H1 (cell line): ENCODE measurements around the gene RALGAPA1.

Source experiments
- EP300 ChIP-seq, 2 experiments: IDR thresholded peaks; 1 replicate in 1 of 2; 2 replicates in 1 of 2; pipeline ENCODE4 v1.6.1; 2011 to 2012; ENCODE audit warnings: low read depth in 2 of 2, low read length in 2 of 2, mild to moderate bottlenecking in 2 of 2, borderline replicate concordance in 1 of 2, inconsistent platforms in 1 of 2, moderate library complexity in 1 of 2
- JUND ChIP-seq: IDR thresholded peaks from 2 replicates; pipeline ENCODE4 v1.6.1; 2011; ENCODE audit warnings: mild to moderate bottlenecking, improper control_type of control experiment, low read length
- KDM1A ChIP-seq: fragments of 200-600, 300-600 bp; sonication (generic); IDR thresholded peaks from 2 replicates; pipeline ENCODE4 v1.7.1; 2016; ENCODE audit warnings: mild to moderate bottlenecking, low read length, borderline replicate concordance
- NRF1 ChIP-seq: IDR thresholded peaks from 2 replicates; pipeline ENCODE4 v1.6.1; 2011; ENCODE audit warnings: mild to moderate bottlenecking, low read depth, low read length, improper control_type of control experiment
- POLR2A ChIP-seq, 2 experiments: IDR thresholded peaks; 1 replicate in 1 of 2; 2 replicates in 1 of 2; pipeline ENCODE4 v1.6.1; 2011; ENCODE audit warnings: low read depth in 2 of 2, low read length in 2 of 2, mild to moderate bottlenecking in 2 of 2; ENCODE audit errors: control extremely low read depth in 1 of 2
- SP2 ChIP-seq: IDR thresholded peaks from 2 replicates; pipeline ENCODE4 v1.6.1; 2012; ENCODE audit warnings: mild to moderate bottlenecking, low read length, inconsistent platforms
- SUZ12 ChIP-seq: fragments of 200-600 bp; sonication (generic); IDR thresholded peaks from 2 replicates; pipeline ENCODE4 v1.6.1; 2012; ENCODE audit warnings: mild to moderate bottlenecking, inconsistent platforms, low read length, moderate library complexity, mixed read lengths
- TAF1 ChIP-seq: IDR thresholded peaks from 2 replicates; pipeline ENCODE4 v1.6.1; 2011; ENCODE audit warnings: mild to moderate bottlenecking, low read depth, low read length
- TF ChIP-seq, protein P1 (sequence below), 3 experiments: IDR thresholded peaks; 1 replicate in 2 of 3; 2 replicates in 1 of 3; pipeline versions ENCODE4 v1.5.1 to v1.6.1; 2011; ENCODE audit warnings: low read length in 3 of 3, mild to moderate bottlenecking in 3 of 3, inconsistent platforms in 2 of 3, low read depth in 1 of 3, moderate library complexity in 1 of 3; ENCODE audit not compliant: insufficient read depth in 1 of 3; ENCODE audit errors: control extremely low read depth in 1 of 3
- TF ChIP-seq, protein P2 (sequence below): IDR thresholded peaks from 2 replicates; pipeline ENCODE4 v1.6.1; 2012; ENCODE audit warnings: inconsistent platforms

DNA sequence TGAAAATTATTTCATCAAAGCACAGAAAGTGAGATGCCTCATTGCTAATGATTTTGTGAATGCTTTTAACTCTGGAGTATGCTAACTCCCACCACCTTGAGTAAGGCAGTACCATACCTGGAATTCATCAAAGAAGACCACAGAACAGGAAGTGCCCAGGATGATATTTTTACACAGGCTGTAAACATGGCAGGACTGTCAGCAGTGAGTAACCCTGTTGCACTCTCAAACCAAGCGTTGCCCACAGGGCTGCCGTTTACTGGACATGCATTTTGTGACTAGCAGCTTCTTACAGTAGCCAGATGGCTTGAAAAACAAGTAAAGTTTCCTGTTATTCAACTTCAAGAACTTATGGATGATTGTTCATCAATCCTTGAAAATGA is 42.4 kb downstream of the RALGAPA1 start:
- TF ChIP-seq, protein P1, sequence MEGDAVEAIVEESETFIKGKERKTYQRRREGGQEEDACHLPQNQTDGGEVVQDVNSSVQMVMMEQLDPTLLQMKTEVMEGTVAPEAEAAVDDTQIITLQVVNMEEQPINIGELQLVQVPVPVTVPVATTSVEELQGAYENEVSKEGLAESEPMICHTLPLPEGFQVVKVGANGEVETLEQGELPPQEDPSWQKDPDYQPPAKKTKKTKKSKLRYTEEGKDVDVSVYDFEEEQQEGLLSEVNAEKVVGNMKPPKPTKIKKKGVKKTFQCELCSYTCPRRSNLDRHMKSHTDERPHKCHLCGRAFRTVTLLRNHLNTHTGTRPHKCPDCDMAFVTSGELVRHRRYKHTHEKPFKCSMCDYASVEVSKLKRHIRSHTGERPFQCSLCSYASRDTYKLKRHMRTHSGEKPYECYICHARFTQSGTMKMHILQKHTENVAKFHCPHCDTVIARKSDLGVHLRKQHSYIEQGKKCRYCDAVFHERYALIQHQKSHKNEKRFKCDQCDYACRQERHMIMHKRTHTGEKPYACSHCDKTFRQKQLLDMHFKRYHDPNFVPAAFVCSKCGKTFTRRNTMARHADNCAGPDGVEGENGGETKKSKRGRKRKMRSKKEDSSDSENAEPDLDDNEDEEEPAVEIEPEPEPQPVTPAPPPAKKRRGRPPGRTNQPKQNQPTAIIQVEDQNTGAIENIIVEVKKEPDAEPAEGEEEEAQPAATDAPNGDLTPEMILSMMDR (IDR thresholded peaks at IDR 0.05; ENCODE audit: control extremely low read depth in 1 of 3, insufficient read depth in 1 of 3, low read depth in 1 of 3, low read length in 3 of 3), result no peak
- no peak for TF ChIP-seq EP300 (IDR thresholded peaks at IDR 0.05; ENCODE audit: borderline replicate concordance in 1 of 2, low read depth in 2 of 2, low read length in 2 of 2)
- TF ChIP-seq POLR2A (IDR thresholded peaks at IDR 0.05; ENCODE audit: control extremely low read depth in 1 of 2, low read depth in 2 of 2, low read length in 2 of 2), result no peak
- TF ChIP-seq NRF1, result no peak
- TF ChIP-seq SUZ12, result no peak
- TF ChIP-seq, protein P2, sequence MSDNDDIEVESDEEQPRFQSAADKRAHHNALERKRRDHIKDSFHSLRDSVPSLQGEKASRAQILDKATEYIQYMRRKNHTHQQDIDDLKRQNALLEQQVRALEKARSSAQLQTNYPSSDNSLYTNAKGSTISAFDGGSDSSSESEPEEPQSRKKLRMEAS, result no peak
- TF ChIP-seq SP2, result no peak
- no peak for TF ChIP-seq KDM1A
- no peak for TF ChIP-seq TAF1
- TF ChIP-seq JUND, result no peak
